ENCODE measurements around the gene PTEN. TPM values are rescaled to one million over a fixed set of nuclear protein-coding genes. Genes with fewer than 3 reads are reported as not detected.

Gene PTEN
- total and polyA plus RNA-seq, 9 of the 15 experiments (the other 6 are each of a cell fraction or from before 2014, with no cell fraction given): 8.4 to 56.9 (median 22.2) TPM

DNA sequence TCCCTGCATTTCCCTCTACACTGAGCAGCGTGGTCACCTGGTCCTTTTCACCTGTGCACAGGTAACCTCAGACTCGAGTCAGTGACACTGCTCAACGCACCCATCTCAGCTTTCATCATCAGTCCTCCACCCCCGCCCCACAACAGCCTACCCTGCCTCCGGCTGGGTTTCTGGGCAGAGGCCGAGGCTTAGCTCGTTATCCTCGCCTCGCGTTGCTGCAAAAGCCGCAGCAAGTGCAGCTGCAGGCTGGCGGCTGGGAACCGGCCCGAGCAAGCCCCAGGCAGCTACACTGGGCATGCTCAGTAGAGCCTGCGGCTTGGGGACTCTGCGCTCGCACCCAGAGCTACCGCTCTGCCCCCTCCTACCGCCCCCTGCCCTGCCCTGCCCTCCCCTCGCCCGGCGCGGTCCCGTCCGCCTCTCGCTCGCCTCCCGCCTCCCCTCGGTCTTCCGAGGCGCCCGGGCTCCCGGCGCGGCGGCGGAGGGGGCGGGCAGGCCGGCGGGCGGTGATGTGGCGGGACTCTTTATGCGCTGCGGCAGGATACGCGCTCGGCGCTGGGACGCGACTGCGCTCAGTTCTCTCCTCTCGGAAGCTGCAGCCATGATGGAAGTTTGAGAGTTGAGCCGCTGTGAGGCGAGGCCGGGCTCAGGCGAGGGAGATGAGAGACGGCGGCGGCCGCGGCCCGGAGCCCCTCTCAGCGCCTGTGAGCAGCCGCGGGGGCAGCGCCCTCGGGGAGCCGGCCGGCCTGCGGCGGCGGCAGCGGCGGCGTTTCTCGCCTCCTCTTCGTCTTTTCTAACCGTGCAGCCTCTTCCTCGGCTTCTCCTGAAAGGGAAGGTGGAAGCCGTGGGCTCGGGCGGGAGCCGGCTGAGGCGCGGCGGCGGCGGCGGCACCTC, at the start of gene PTEN, which contains the start of gene KLLN (continued):
- TF ChIP-seq, protein P1, sequence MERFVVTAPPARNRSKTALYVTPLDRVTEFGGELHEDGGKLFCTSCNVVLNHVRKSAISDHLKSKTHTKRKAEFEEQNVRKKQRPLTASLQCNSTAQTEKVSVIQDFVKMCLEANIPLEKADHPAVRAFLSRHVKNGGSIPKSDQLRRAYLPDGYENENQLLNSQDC (CRISPR knock-in tag; IDR thresholded peaks at IDR 0.05): no peak; the same call in 1 of the 2 replicates
- TF ChIP-seq GTF2A2 (tag; IDR thresholded peaks at IDR 0.05): 0 out of 2 replicates have a peak, but pooled peaks have one; percentile 50
- TF ChIP-seq GATAD2A (IDR thresholded peaks at IDR 0.05): no peak
- TF ChIP-seq NBN (IDR thresholded peaks at IDR 0.05; ENCODE audit: low read depth): no peak
- TF ChIP-seq, protein P2, sequence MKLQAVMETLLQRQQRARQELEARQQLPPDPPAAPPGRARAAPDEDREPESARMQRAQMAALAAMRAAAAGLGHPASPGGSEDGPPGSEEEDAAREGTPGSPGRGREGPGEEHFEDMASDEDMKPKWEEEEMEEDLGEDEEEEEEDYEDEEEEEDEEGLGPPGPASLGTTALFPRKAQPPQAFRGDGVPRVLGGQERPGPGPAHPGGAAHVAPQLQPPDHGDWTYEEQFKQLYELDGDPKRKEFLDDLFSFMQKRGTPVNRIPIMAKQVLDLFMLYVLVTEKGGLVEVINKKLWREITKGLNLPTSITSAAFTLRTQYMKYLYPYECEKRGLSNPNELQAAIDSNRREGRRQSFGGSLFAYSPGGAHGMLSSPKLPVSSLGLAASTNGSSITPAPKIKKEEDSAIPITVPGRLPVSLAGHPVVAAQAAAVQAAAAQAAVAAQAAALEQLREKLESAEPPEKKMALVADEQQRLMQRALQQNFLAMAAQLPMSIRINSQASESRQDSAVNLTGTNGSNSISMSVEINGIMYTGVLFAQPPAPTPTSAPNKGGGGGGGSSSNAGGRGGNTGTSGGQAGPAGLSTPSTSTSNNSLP (IDR thresholded peaks at IDR 0.05; ENCODE audit: borderline replicate concordance, low read depth, low read length): no peak
- TF ChIP-seq CXXC5 (CRISPR knock-in tag; IDR thresholded peaks at IDR 0.05): peak; percentile 92
- TF ChIP-seq MEIS2 (IDR thresholded peaks at IDR 0.05; ENCODE audit: partially characterized antibody): no peak
- TF ChIP-seq MTA2 (IDR thresholded peaks at IDR 0.05; ENCODE audit: low read depth): no peak
- no peak for TF ChIP-seq ARID2 (IDR thresholded peaks at IDR 0.05)
- no peak for TF ChIP-seq PTRF (tag; IDR thresholded peaks at IDR 0.05)
- no peak for TF ChIP-seq FOXJ3 (CRISPR knock-in tag; IDR thresholded peaks at IDR 0.05)
- TF ChIP-seq TAF9B (IDR thresholded peaks at IDR 0.05; ENCODE audit: partially characterized antibody): peak; percentile 58
- no peak for TF ChIP-seq ZKSCAN1 (IDR thresholded peaks at IDR 0.05; ENCODE audit: low read depth, low read length)
- TF ChIP-seq, protein P3, sequence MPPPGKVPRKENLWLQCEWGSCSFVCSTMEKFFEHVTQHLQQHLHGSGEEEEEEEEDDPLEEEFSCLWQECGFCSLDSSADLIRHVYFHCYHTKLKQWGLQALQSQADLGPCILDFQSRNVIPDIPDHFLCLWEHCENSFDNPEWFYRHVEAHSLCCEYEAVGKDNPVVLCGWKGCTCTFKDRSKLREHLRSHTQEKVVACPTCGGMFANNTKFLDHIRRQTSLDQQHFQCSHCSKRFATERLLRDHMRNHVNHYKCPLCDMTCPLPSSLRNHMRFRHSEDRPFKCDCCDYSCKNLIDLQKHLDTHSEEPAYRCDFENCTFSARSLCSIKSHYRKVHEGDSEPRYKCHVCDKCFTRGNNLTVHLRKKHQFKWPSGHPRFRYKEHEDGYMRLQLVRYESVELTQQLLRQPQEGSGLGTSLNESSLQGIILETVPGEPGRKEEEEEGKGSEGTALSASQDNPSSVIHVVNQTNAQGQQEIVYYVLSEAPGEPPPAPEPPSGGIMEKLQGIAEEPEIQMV (tag; conservative IDR thresholded peaks at IDR 0.05; ENCODE audit: low read depth): no peak
- TF ChIP-seq, protein P4, sequence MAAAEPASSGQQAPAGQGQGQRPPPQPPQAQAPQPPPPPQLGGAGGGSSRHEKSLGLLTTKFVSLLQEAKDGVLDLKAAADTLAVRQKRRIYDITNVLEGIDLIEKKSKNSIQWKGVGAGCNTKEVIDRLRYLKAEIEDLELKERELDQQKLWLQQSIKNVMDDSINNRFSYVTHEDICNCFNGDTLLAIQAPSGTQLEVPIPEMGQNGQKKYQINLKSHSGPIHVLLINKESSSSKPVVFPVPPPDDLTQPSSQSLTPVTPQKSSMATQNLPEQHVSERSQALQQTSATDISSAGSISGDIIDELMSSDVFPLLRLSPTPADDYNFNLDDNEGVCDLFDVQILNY (CRISPR knock-in tag; IDR thresholded peaks at IDR 0.05): no peak
- TF ChIP-seq, protein P5, sequence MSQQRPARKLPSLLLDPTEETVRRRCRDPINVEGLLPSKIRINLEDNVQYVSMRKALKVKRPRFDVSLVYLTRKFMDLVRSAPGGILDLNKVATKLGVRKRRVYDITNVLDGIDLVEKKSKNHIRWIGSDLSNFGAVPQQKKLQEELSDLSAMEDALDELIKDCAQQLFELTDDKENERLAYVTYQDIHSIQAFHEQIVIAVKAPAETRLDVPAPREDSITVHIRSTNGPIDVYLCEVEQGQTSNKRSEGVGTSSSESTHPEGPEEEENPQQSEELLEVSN (IDR thresholded peaks at IDR 0.05; ENCODE audit: borderline replicate concordance in 1 of 2, extremely low read depth in 1 of 2, insufficient read depth in 1 of 2, insufficient read length in 1 of 2, low read depth in 1 of 2, low read length in 1 of 2, poor library complexity in 1 of 2, severe bottlenecking in 1 of 2): peak in 1 of 2 experiments; percentile 56
- no peak for TF ChIP-seq ZNF76 (CRISPR knock-in tag; IDR thresholded peaks at IDR 0.05; ENCODE audit: borderline replicate concordance)
- no peak for TF ChIP-seq TCF7L2 (IDR thresholded peaks at IDR 0.05; ENCODE audit: low read depth, low read length)
- peak; percentile 63 for TF ChIP-seq KDM5B (IDR thresholded peaks at IDR 0.05; ENCODE audit: insufficient replicate concordance, low read depth, low read length)
- TF ChIP-seq HNRNPH1 (optimal IDR thresholded peaks at IDR 0.05; ENCODE audit: low read depth, low read length): no peak

Measured in K562 (cell line).